Ecto neural progenitor cell (in vitro differentiated cells): ENCODE results near the gene TIGD1.

ENCODE experiments used
- DNase-seq: peaks from one replicate; pipeline ENCODE4 v3.0.0-alpha.2; 2018; ENCODE audit warnings: low spot score

Gene TIGD1

DNA sequence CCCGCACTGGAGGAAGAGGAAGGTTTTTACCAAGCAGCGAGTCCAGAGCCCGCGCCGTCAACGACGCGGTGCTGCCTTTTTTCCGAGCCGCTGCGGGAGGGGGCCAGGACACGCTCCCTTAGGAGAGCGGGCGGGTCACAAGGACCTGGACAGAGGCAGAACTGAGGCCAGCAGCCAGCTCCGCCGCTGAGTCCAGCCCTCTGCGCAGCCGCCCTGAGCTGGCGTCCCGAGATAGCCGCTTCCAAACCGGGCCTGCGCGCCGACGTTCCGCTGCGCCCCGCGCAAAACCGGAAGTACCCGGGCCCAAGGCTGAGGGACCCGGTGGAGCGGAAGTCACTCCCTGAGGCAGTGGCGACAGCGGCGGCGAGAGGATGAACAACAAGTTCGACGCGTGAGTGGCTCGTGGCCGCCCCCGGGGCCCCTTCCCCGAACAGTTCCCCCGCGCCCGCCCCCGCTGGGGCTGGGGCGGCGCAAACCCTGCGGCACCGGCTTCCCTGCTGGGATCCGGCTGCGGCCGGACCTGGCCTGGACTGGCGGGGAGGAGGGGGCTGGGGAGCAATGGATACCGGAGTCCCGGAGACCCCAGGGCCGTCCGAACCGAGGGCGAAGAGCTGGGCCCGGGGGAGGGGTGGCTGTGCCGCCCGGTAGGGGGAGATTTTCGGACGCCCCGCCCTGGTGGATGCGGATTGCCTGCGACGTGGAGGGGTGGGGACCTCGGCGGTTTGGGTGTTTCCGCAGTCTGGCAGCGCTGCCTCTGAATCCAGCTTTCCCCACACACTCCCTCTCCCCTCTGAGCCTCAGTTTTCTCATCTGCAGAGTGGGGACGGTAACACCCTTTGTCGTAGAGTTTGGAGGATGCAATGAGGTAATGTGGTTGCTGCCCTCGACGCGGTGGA lies at the start of gene TIGD1, which contains the start of gene EIF4E2:
Gene TIGD1 (minus strand): TSS at position 204 of the 896 bp plus-strand sequence. CDS start 675 bp downstream, outside the sequence.
Gene EIF4E2 (plus strand): TSS at position 336 of the 896 bp plus-strand sequence. CDS start 36 bp downstream, at position 372.
- DNase-seq = peak; percentile 97

GRCh38 chr2:232598293-232598692 lies 47.9 kb upstream of the TIGD1 start:
- DNase-seq = no peak

DNA sequence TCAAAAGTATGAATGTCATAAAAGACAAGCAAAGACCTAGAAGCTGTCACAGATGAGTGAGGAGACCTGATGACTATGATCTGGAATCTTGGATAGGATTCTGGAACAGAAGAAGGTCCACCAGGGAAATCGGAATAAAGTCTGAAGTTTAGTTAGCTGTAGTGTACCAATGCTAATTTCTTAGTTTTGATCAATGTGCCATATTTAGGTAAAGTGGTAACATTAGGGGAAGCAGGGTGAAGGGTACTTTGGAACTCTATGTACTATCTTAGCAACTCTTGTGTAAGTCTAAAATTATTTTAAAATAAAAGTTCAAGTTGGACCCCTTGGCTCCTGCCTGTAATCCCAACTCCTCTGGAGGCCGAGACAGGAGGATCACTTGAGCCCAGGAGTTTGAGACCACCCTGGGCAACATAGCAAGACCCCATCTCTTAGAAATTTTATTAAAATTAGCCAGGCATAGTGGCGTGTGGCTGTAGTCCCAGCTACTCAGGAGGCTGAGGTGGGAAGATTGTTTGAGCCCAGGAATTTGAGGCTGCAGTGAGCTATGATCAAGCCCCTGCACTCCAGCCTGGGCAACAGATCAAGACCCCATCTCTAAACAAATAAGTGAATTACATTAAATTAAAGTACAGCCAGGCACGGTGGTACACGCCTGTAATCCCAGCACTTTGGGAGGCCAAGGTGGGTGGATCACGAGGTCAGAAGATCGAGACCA lies 47.2 kb upstream of the TIGD1 start:
- DNase-seq = no peak

GRCh38 chr2:232593982-232594381 lies 43.6 kb upstream of the TIGD1 start:
- DNase-seq = no peak

- no peak for DNase-seq
Measured at GRCh38 chr2:232592772-232593395, 42.5 kb upstream of the TIGD1 start.

- no peak for DNase-seq
Measured at GRCh38 chr2:232588680-232589585, 38.6 kb upstream of the TIGD1 start.

DNA sequence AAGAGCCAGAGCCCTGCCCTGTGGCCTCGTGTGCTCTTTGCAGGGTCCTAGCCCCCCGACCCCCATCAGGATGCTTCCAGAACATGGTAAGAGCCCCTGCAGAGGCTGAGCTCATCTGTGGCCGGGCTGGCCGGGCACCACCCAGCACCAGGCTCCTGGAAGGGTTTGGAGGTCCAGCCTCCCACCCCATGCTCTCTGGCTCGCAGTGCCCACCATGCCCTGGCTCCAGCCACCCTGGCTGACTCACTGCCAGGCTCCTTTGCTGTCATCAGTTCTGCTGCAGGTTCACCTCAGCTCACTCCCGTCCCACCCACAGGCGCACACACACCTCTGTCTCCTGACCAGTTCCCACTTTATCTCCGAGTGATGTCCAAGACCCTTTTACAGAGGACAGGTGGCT lies 37.7 kb upstream of the TIGD1 start:
- DNase-seq = no peak

GRCh38 chr2:232587512-232587911 lies 37.2 kb upstream of the TIGD1 start:
- DNase-seq = no peak

- no peak for DNase-seq
Measured at GRCh38 chr2:232586943-232587505, 36.7 kb upstream of the TIGD1 start.

DNA sequence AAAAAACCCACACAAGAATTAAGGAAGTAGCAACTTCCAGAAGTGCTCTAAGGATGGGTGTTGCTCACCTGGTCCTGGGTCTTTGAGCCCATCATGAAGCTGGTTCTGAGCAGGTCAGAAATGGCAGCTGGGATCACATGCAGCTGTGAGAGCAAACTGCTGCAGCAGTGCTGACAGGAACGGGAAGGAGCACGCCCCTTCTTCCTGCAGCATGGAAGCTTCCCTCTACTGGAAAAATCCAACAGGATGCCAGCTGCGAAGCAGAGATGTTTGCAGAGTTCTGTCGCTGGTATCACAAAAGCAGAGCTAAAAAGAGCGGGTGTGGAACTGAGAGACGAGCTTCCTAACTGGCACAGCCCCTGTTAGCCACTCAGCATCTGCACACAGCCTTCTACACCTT lies 33.9 kb upstream of the TIGD1 start:
- no peak for DNase-seq

GRCh38 chr2:232581725-232582124 lies 31.4 kb upstream of the TIGD1 start:
- DNase-seq = no peak

- no peak for DNase-seq
Measured at GRCh38 chr2:232580648-232580981, 30.3 kb upstream of the TIGD1 start.

DNA sequence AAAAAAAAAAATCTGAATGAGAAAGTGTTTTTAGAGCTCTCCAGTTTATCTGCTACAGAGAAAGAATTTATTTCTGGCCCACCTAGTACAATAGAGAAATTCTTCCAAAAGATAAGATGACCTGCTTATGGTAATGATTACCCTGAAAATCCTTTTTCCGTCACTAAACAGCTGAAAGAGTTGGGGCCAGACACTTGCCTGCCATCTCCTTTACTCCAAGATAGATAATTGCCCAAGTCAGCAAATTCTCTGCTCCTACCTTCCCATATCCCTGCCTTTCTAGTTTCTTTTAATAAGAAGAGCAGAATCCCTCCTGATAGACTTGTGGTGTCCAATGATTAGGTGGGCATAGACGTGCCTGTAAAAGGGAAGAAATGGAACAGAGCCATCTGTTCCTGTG lies 28.3 kb upstream of the TIGD1 start:
- no peak for DNase-seq

GRCh38 chr2:232577841-232578240 lies 27.5 kb upstream of the TIGD1 start:
- no peak for DNase-seq

GRCh38 chr2:232576995-232577394 lies 26.6 kb upstream of the TIGD1 start:
- DNase-seq = no peak

DNA sequence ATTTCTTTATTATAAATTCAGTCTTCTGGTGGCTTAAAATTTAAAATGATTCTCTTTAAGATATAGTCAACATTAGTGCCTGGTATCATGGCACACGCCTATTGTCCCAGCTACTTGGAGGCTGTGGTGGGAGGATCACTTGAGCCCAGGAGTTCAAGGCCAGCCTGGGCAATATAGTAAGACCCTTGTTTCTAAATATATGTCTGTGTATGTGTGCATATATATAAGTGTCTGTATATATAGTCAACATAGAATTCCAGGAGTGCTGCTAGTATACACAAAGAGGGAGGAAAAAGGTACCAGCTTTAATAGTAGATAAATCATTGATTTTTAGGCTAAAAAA lies 25.0 kb upstream of the TIGD1 start:
- DNase-seq = no peak

- no peak for DNase-seq
Measured at GRCh38 chr2:232574674-232575403, 24.5 kb upstream of the TIGD1 start.

- DNase-seq = no peak
Measured at GRCh38 chr2:232573771-232574435, 23.5 kb upstream of the TIGD1 start.

- no peak for DNase-seq
Measured at GRCh38 chr2:232573042-232573441, 22.7 kb upstream of the TIGD1 start.

GRCh38 chr2:232571026-232571474 lies 20.7 kb upstream of the TIGD1 start:
- DNase-seq = no peak
